GM12878 (cell line): ENCODE results near the gene RALGDS. TPM values are rescaled to one million over a fixed set of nuclear protein-coding genes. Genes with fewer than 3 reads are reported as not detected.

Experiments
- ATAC-seq: fragments of 200-7000 bp; cut with Tn5 transposase; 3 replicates; pipeline ENCODE4 v1.9.1; 2020; ENCODE audit warnings: mild to moderate bottlenecking, moderate library complexity
- BruUV-seq: library from RNA; stranded (reverse); fragments of 400-500 nt; replicated peaks from 2 replicates; lab custom pipeline; 2021; lab: Mats Ljungman, UMichigan
- CTCF ChIA-PET: fragments of 300-600 bp; sonication (Branson Sonifier 250); formaldehyde crosslinking; extraction: SDS; loops from one replicate; lab custom pipeline; 2021; ENCODE audit warnings: inconsistent platforms; lab: Yijun Ruan, JAX
- POLR2A ChIA-PET: fragments of 350-600 bp; formaldehyde crosslinking; extraction: SDS; loops from one replicate; lab custom pipeline; 2021; ENCODE audit warnings: inconsistent platforms; lab: Charles Lee
- RAD21 ChIA-PET: fragments of 300-600 bp; sonication (Branson Sonifier 250); formaldehyde crosslinking; loops from one replicate; lab custom pipeline; 2023; ENCODE audit warnings: antibody characterized with exemption; ENCODE audit not compliant: unreplicated experiment; lab: Charles Lee
- SMC1A ChIA-PET: fragments of 300-600 bp; sonication (Branson Sonifier 250); formaldehyde crosslinking; loops from one replicate; lab custom pipeline; 2023; ENCODE audit not compliant: unreplicated experiment, uncharacterized antibody; lab: Charles Lee
- DNase-seq: peaks from one replicate; pipeline ENCODE4 v3.0.0-alpha.2; 2011; ENCODE audit warnings: low read depth, low spot score
- FAIRE-seq: peaks from 3 replicates; lab custom pipeline; 2011; peaks lifted over from hg19 to GRCh38; lab: Jason Lieb, UNC
- H2AFZ ChIP-seq: 2 replicates; pipeline ENCODE4 v1.6.0; 2011; ENCODE audit warnings: low read depth, low read length, control low read depth; ENCODE audit not compliant: control insufficient read depth
- H3K27ac ChIP-seq: 2 replicates; pipeline ENCODE4 v1.5.1; 2011; ENCODE audit warnings: control low read depth; ENCODE audit not compliant: control insufficient read depth, insufficient read depth
- H3K27me3 ChIP-seq, 2 experiments: replicated peaks in 1 of 2; 2 replicates each; pipeline versions ENCODE4 v1.6.0 to v1.6.1; 2011; ENCODE audit warnings: low read length in 1 of 2; ENCODE audit not compliant: control insufficient read depth in 2 of 2, insufficient read depth in 2 of 2
- H3K36me3 ChIP-seq, 2 experiments: 2 replicates each; pipeline ENCODE4 v1.5.1; 2011; ENCODE audit warnings: low read length in 1 of 2; ENCODE audit not compliant: control insufficient read depth in 2 of 2, insufficient read depth in 2 of 2
- H3K4me1 ChIP-seq: 2 replicates; pipeline ENCODE4 v1.6.1; 2011; ENCODE audit warnings: mild to moderate bottlenecking, low read length, moderate library complexity, mixed read lengths; ENCODE audit not compliant: control insufficient read depth, insufficient read depth
- H3K4me2 ChIP-seq: 2 replicates; pipeline ENCODE4 v1.6.0; 2011; ENCODE audit warnings: control low read depth; ENCODE audit not compliant: control insufficient read depth, insufficient read depth
- H3K4me3 ChIP-seq: fragments of 200-600 bp; sonication (generic); 2 replicates; pipeline ENCODE4 v1.5.1; 2016
- H3K79me2 ChIP-seq: 2 replicates; pipeline ENCODE4 v1.6.0; 2011; ENCODE audit warnings: low read length; ENCODE audit not compliant: control insufficient read depth, insufficient read depth
- H3K9ac ChIP-seq: 2 replicates; pipeline ENCODE4 v1.8.0; 2011; ENCODE audit warnings: low read length, control low read depth, mixed read lengths; ENCODE audit not compliant: control insufficient read depth, insufficient read depth
- H3K9me3 ChIP-seq: replicated peaks from 3 replicates; pipeline ENCODE4 v1.5.1; 2011; ENCODE audit warnings: mild to moderate bottlenecking, low read length; ENCODE audit not compliant: control insufficient read depth, insufficient read depth
- H4K20me1 ChIP-seq: 2 replicates; pipeline ENCODE4 v1.6.0; 2011; ENCODE audit not compliant: control insufficient read depth, insufficient read depth
- CREB1 ChIP-seq: IDR thresholded peaks from 2 replicates; pipeline ENCODE4 v1.6.1; 2012; ENCODE audit warnings: low read depth, mild to moderate bottlenecking, inconsistent platforms
- EED ChIP-seq: sonication (generic); IDR thresholded peaks from 2 replicates; pipeline ENCODE4 v1.6.1; 2016; ENCODE audit warnings: antibody characterized with exemption, low read depth
- ELK1 ChIP-seq: IDR thresholded peaks from 2 replicates; pipeline ENCODE4 v1.6.1; 2012; ENCODE audit warnings: low read depth, low read length, improper control_type of control experiment
- EP300 ChIP-seq, 2 experiments: fragments of 150-350 bp in 1 of 2; IDR thresholded peaks; 2 replicates each; pipeline ENCODE4 v1.6.1; 2011 to 2012; ENCODE audit warnings: low read depth in 2 of 2, low read length in 2 of 2, borderline replicate concordance in 1 of 2, improper control_type of control experiment in 1 of 2, inconsistent platforms in 1 of 2; ENCODE audit not compliant: control insufficient read depth in 1 of 2
- FOXK2 ChIP-seq: fragments of 450-650 bp; IDR thresholded peaks from 2 replicates; pipeline ENCODE4 v1.6.1; 2017; ENCODE audit warnings: mild to moderate bottlenecking, moderate library complexity
- HSF1 ChIP-seq: fragments of 150-350 bp; IDR thresholded peaks from 2 replicates; pipeline ENCODE4 v1.6.1; 2014; ENCODE audit warnings: mild to moderate bottlenecking, low read depth, low read length
- IKZF1 ChIP-seq: fragments of 450-650 bp; conservative IDR thresholded peaks from 2 replicates; pipeline ENCODE4 v1.6.1; 2017; ENCODE audit warnings: antibody characterized with exemption, mild to moderate bottlenecking
- NR2C1 ChIP-seq: fragments of 450-650 bp; IDR thresholded peaks from 2 replicates; pipeline ENCODE4 v1.6.1; 2017; ENCODE audit warnings: antibody characterized with exemption, mild to moderate bottlenecking, moderate library complexity
- NR2C2 ChIP-seq: IDR thresholded peaks from 2 replicates; pipeline ENCODE4 v1.6.1; 2011; ENCODE audit warnings: borderline replicate concordance, low read depth; ENCODE audit not compliant: control insufficient read depth, insufficient read length
- ZBTB4 ChIP-seq: fragments of 450-650 bp; formaldehyde crosslinking; IDR thresholded peaks from 2 replicates; pipeline ENCODE4 v1.4.0; 2022; ENCODE audit warnings: mild to moderate bottlenecking, moderate library complexity
- WGBS: methylation state at CpG from one replicate; pipeline ENCODE4 v1.1.6; 2016; ENCODE audit warnings: low lambda C conversion rate; ENCODE audit not compliant: insufficient replicate concordance, insufficient coverage; ENCODE audit errors: missing lambda C conversion rate; 5-methylcytosine and 5-hydroxymethylcytosine counted together
- in situ Hi-C: fragments of 300-500 bp; cut with MboI; formaldehyde crosslinking; loops from 9 replicates; pipeline ENCODE4 v1.14.3; 2018; ENCODE audit warnings: mixed read lengths
- intact Hi-C: fragments of 100-400 bp; cut with micrococcal nuclease; formaldehyde crosslinking; loops from one replicate; pipeline ENCODE4 v1.14.2; 2022; ENCODE audit not compliant: unreplicated experiment
- polyA plus RNA-seq, 11 experiments: library from polyadenylated mRNA; depleted of rRNA in 4 of 11; unstranded in 6 of 11; stranded (reverse) in 5 of 11; fragments of >200 nt; fragmentation: Nextera tagmentation in 4 of 11; fragmentation: Illumina TruSeq in 1 of 11; extraction: Ambion mirVana in 4 of 11; extraction: Trizol in 1 of 11; gene quantifications; 1 replicate in 1 of 11; 2 replicates in 10 of 11; pipeline versions ENCODE4 v1.2.1 to v1.2.3, GENCODE V29; 2011 to 2016; ENCODE audit warnings: inconsistent platforms in 2 of 11, missing spikeins in 2 of 11, low read depth in 1 of 11
- total RNA-seq, 4 experiments: library from RNA; depleted of rRNA in 3 of 4; stranded (reverse); fragments of >200 nt in 3 of 4; fragmentation: Illumina TruSeq in 1 of 4; extraction: Trizol in 1 of 4; gene quantifications; 2 replicates each; pipeline versions ENCODE4 v1.2.1 to v1.2.3, GENCODE V29; 2013 to 2021

RALGDS gene
- total and polyA plus RNA-seq, 10 of the 15 experiments (the other 5 are each of a cell fraction or from before 2014, with no cell fraction given), result 1.3 to 48.6 (median 21.2) TPM

GRCh38 chr9:133104718-133105460 is 16.2 kb downstream of the RALGDS start:
- no peaks in the 10 kb centered on the region for H3K9me3 ChIP-seq
- ChIA-PET RAD21 (interaction anchor here (3.7 kb wide), 1 partner anchor 39 kb away, joined by 25 read pairs; no protein-coding TSS in a partner anchor), POLR2A (no interaction called here), SMC1A (interaction anchor here (2.1 kb wide), 1 partner anchor 42 kb away, joined by 8 read pairs; no protein-coding TSS in a partner anchor), CTCF (interaction anchor here (0.9 to 22.5 kb wide), 2 partner anchors 10 to 41 kb away, joined by 3 to 401 read pairs; no protein-coding TSS in a partner anchor)
- H2AFZ ChIP-seq, result no peak overlapping the region
- TF ChIP-seq ELK1 (no peak), CREB1 (no peak), IKZF1 (no peak), EED (no peak), NR2C2 (no peak), NR2C1 (no peak), ZBTB4 (CRISPR knock-in tag) (no peak), FOXK2 (no peak), HSF1 (no peak), EP300 (IDR thresholded peaks at IDR 0.05; ENCODE audit: borderline replicate concordance in 1 of 2, control insufficient read depth in 1 of 2, low read depth in 2 of 2, low read length in 2 of 2) (no peak)
- 83% methylated on average over 12 of the region's 15 CpGs for WGBS
- DNase-seq (no peak), FAIRE-seq (no peak), ATAC-seq (no peak)
- no peaks in the 10 kb centered on the region for H3K4me1 ChIP-seq
- no peaks in the 10 kb centered on the region for H3K79me2 ChIP-seq
- peaks cover 22 to 46% of the 10 kb centered on the region in 2 experiments for H3K36me3 ChIP-seq
- H3K4me3 ChIP-seq, result no peak overlapping the region
- no peak overlapping the region for H3K27ac ChIP-seq
- H3K4me2 ChIP-seq, result no peak overlapping the region
- no peaks in the 10 kb centered on the region for H4K20me1 ChIP-seq
- no peaks in the 10 kb centered on the region for H3K27me3 ChIP-seq
- no peak overlapping the region for H3K9ac ChIP-seq
- intact Hi-C loops, result no loop called here
- in situ Hi-C loops, result loop anchor here (5.0 kb wide), 1 partner anchor 42 kb away; no protein-coding TSS in a partner anchor
- BruUV-seq, result no TSS peak
